ENCODE results near the gene LBH. TPM values are rescaled to one million over a fixed set of nuclear protein-coding genes. Genes with fewer than 3 reads are reported as not detected.

LBH gene
- total RNA-seq, 4 donors from 2014 or later, result 2.4 to 22.7 (median 17.6) TPM

DNA sequence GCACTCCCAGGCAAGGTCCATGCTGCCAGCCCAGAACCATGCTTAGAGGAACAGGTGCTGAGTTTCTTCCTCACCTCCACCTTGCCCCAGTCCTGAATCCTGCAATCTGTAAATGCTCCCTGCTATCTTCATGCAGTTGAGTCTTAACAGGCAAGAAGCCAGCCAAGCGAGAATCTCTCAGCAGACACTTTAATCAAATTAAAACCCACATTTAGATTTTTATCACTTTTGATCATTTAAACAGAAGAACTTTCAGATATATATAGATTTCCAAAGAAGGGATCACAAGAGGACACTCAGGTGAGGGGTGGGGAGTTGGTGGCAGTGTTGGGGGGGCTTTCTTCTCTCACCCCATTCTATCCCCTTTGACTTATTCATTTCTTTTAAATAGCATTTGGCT lies 25.9 kb upstream of the LBH start:
- 69 to 100% methylated on average over 1 of the region's 1 CpG for WGBS, 2 donors
- DNase-seq, result no peak
- Histone ChIP-seq H3K9me3 (no peaks in the 10 kb centered on the region), H3K36me3 (no peaks in the 10 kb centered on the region), H3K27me3 (peaks cover 0 to 8% (median 0%) of the 10 kb centered on the region in 4 donors), H3K27ac (no peak overlapping the region), H3K4me1 (peaks cover 0 to 8% (median 4%) of the 10 kb centered on the region in 3 donors), H3K4me3 (no peak overlapping the region)
- intact Hi-C loops (cut with DNase I), result loop anchor here (5.0 kb wide), 1 partner anchor 502 kb away; no protein-coding TSS in a partner anchor
- TF ChIP-seq, protein P1, sequence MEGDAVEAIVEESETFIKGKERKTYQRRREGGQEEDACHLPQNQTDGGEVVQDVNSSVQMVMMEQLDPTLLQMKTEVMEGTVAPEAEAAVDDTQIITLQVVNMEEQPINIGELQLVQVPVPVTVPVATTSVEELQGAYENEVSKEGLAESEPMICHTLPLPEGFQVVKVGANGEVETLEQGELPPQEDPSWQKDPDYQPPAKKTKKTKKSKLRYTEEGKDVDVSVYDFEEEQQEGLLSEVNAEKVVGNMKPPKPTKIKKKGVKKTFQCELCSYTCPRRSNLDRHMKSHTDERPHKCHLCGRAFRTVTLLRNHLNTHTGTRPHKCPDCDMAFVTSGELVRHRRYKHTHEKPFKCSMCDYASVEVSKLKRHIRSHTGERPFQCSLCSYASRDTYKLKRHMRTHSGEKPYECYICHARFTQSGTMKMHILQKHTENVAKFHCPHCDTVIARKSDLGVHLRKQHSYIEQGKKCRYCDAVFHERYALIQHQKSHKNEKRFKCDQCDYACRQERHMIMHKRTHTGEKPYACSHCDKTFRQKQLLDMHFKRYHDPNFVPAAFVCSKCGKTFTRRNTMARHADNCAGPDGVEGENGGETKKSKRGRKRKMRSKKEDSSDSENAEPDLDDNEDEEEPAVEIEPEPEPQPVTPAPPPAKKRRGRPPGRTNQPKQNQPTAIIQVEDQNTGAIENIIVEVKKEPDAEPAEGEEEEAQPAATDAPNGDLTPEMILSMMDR (IDR thresholded peaks at IDR 0.05), result no peak
- TF ChIP-seq POLR2A (IDR thresholded peaks at IDR 0.05), result no peak

DNA sequence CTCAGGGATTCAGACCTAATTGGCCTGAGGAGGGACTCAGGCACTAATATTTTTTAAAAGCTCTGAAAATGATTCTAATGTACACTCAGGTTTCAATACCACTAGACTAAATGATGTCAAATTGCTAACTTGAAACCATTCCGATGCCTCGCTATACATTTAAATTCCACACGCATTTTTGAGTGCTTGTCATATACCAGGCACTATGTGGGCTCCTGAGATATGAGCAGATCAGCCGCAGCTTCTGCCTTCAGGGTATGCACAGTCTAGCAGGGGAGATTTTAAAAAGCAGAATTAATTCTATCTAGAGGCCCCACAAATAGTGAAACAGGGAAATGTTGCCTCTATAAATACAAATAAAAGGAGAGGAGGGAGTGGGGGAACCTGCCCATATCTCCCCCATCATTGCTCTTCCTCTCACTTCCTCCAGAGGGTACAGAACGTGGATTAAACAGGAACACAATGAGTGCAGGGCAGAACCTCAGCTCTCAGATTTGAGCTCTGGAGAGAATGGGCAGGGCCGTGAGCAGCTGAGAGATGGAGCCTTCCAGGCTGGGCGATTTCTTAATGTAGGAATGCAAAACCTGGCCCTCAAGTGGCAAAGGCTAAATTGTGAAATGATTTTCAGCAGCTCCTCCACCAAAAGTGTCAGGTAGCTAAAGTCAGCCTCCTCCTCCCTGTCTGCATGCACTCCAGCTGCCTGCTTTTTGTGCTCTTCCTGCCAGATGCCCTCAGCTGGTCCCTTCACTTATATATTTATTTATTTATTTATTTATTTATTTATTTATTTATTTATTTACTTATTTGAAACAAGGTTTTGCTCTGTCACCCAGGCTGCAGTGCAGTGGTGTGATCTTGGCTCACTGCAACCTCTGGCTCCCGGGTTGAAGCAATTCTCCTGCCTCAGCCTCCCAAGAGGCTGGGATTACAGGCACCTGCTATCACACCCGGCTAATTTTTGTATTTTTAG lies 24.6 kb upstream of the LBH start:
- Histone ChIP-seq H3K27ac (no peak overlapping the region), H3K4me1 (peaks cover 0 to 8% (median 4%) of the 10 kb centered on the region in 3 donors), H3K36me3 (no peaks in the 10 kb centered on the region), H3K4me3 (no peak overlapping the region), H3K9me3 (no peaks in the 10 kb centered on the region), H3K27me3 (peaks cover 0 to 8% (median 0%) of the 10 kb centered on the region in 4 donors)
- intact Hi-C loops (cut with DNase I), result loop anchor here (5.0 kb wide), 1 partner anchor 501 kb away; no protein-coding TSS in a partner anchor
- no peak for DNase-seq
- WGBS, 2 donors, result 82 to 85% methylated on average over 8 to 9 of the region's 9 CpGs
- TF ChIP-seq POLR2A (IDR thresholded peaks at IDR 0.05), result no peak
- TF ChIP-seq, protein P1 (IDR thresholded peaks at IDR 0.05), result no peak

DNA sequence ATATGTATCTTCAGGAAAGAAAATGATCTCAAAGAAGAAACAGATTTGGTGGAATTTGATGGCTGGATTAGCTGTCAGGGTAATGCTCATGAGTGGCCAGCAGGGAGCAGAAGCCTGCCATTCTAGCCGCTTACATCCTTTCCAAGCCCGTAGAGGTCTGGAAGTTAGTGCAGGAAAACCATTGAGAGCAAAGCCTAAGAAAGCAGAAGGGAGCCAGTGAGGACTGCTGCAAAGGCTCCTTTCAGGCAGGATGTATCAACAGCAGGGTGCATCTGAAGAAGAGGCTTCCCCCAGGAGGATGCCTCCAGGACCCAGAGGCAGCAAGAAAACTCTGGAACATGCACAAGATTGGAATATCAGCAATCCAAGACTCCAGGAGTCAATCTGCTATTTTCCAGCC lies 22.9 kb upstream of the LBH start:
- Histone ChIP-seq H3K4me3 (no peak overlapping the region), H3K4me1 (peaks cover 0 to 4% (median 4%) of the 10 kb centered on the region in 3 donors), H3K27ac (no peak overlapping the region), H3K9me3 (no peaks in the 10 kb centered on the region), H3K36me3 (no peaks in the 10 kb centered on the region), H3K27me3 (peaks cover 0 to 8% (median 0%) of the 10 kb centered on the region in 4 donors)
- no peak for DNase-seq
- TF ChIP-seq, protein P1 (IDR thresholded peaks at IDR 0.05), result peak; percentile 86 to 93 (median 90)
- TF ChIP-seq POLR2A (IDR thresholded peaks at IDR 0.05), result no peak
- WGBS, 2 donors, result 0% methylated on average over 2 of the region's 2 CpGs
- intact Hi-C loops (cut with DNase I), result loop anchor here (5.0 kb wide), 1 partner anchor 499 kb away; no protein-coding TSS in a partner anchor

DNA sequence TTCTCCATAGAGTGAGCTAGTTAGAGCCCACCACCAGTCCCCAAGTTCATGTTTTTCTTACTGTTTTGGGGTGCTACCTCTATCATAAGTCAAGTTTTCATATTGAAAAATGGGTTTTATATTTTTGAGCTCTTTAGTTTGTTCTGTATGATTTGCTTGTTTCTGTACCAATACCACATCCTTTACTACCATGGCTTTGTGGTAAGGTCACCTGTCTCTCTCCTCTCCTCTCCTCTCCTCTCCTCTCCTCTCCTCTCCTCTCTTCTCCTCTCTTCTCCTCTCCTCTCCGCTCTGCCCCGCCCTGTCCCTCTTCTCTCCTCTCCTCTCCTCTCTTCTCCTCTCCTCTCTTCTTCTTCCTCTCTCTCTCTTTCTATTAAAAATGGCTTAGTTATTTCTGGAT lies 22.1 kb upstream of the LBH start:
- H3K4me1 ChIP-seq, result peaks cover 0 to 4% (median 4%) of the 10 kb centered on the region in 3 donors
- no peak overlapping the region for H3K27ac ChIP-seq
- intact Hi-C loops (cut with DNase I), result loop anchor here (5.0 kb wide), 1 partner anchor 498 kb away; no protein-coding TSS in a partner anchor
- no peaks in the 10 kb centered on the region for H3K36me3 ChIP-seq
- WGBS, 2 donors, result 88 to 100% methylated on average over 2 of the region's 2 CpGs
- H3K4me3 ChIP-seq, result no peak overlapping the region
- no peak for DNase-seq
- no peak for TF ChIP-seq POLR2A (IDR thresholded peaks at IDR 0.05)
- TF ChIP-seq, protein P1 (IDR thresholded peaks at IDR 0.05), result no peak
- peaks cover 0 to 7% (median 0%) of the 10 kb centered on the region in 4 donors for H3K27me3 ChIP-seq
- H3K9me3 ChIP-seq, result no peaks in the 10 kb centered on the region

DNA sequence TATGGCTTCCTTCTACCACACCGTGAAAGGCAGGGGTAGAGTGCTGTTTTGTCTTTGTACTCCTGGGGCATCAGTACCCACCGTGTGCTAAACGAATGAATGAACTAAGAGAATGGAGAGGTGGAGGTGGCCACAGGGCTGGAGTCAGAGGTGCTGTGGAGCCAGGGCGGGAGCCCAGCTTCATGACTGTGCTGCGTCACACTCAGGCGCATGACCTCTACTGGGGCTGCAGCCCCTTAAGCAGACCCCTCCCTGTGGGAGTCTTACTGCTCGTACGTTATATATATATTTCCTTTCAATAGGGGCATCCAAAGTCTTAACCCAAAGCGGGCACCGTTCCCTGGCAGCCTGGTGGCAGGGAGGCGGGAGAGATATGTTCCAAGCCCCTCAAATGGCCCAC lies 18.0 kb upstream of the LBH start:
- no peaks in the 10 kb centered on the region for H3K9me3 ChIP-seq
- H3K27ac ChIP-seq, result no peak overlapping the region
- 88 to 90% methylated on average over 8 to 10 of the region's 11 CpGs for WGBS, 2 donors
- no peak overlapping the region for H3K4me3 ChIP-seq
- peaks cover 0 to 18% (median 13%) of the 10 kb centered on the region in 3 donors for H3K4me1 ChIP-seq
- TF ChIP-seq, protein P1 (IDR thresholded peaks at IDR 0.05), result no peak
- TF ChIP-seq POLR2A (IDR thresholded peaks at IDR 0.05), result no peak
- no peaks in the 10 kb centered on the region for H3K36me3 ChIP-seq
- DNase-seq, result no peak
- intact Hi-C loops (cut with DNase I), result no loop called here
- H3K27me3 ChIP-seq, result no peaks in the 10 kb centered on the region
